Transverse colon (tissue), 4 donors: ENCODE results near the gene OSM. TPM values are rescaled to one million over a fixed set of nuclear protein-coding genes. Genes with fewer than 3 reads are reported as not detected.

Experiments
- DNase-seq: peaks from one replicate; pipeline ENCODE4 v3.0.0-alpha.2; 2019
- H3K27ac ChIP-seq, 4 donors: fragments of 200-600 bp; sonication (generic); 2 replicates each; pipeline ENCODE4 v1.5.1; 2016 to 2018; ENCODE audit warnings: inconsistent platforms in 4 of 4
- H3K27me3 ChIP-seq: fragments of 200-600 bp; sonication (generic); 2 replicates; pipeline ENCODE4 v1.5.1; 2017; ENCODE audit warnings: inconsistent platforms
- H3K36me3 ChIP-seq, 4 donors: fragments of 200-600 bp; sonication (generic); 2 replicates each; pipeline ENCODE4 v1.5.1; 2017 to 2019; ENCODE audit warnings: inconsistent platforms in 4 of 4
- H3K4me1 ChIP-seq, 4 donors: fragments of 200-600 bp; sonication (generic); 2 replicates each; pipeline ENCODE4 v1.5.1; 2017 to 2020; ENCODE audit warnings: inconsistent platforms in 4 of 4
- H3K4me3 ChIP-seq, 4 donors: fragments of 200-600 bp; sonication (generic); 1 replicate in 1 of 4; 2 replicates in 3 of 4; pipeline versions ENCODE4 v1.5.1 to v1.6.1; 2017 to 2019; ENCODE audit warnings: inconsistent platforms in 4 of 4
- H3K9me3 ChIP-seq, 2 donors: fragments of 200-600 bp; sonication (generic); 2 replicates each; pipeline ENCODE4 v1.5.1; 2017 to 2019; ENCODE audit warnings: inconsistent platforms in 2 of 2
- EP300 ChIP-seq: sonication (generic); formaldehyde crosslinking; IDR thresholded peaks from one replicate; pipeline ENCODE4 v1.6.1; 2017; ENCODE audit warnings: antibody characterized with exemption, low read depth
- POLR2A ChIP-seq: fragments of 450-650 bp; IDR thresholded peaks from one replicate; pipeline ENCODE4 v1.6.1; 2016; ENCODE audit warnings: antibody characterized with exemption, mild to moderate bottlenecking, moderate library complexity
- POLR2AphosphoS5 ChIP-seq, 3 donors: sonication (generic); formaldehyde crosslinking; IDR thresholded peaks; one replicate each; pipeline ENCODE4 v1.6.1; 2016; ENCODE audit warnings: antibody characterized with exemption in 3 of 3
- WGBS, 2 donors: methylation state at CpG; one replicate each; pipeline ENCODE4 v1.1.5; 2018; ENCODE audit warnings: low coverage in 1 of 2; 5-methylcytosine and 5-hydroxymethylcytosine counted together
- in situ Hi-C, 4 donors: fragments of 200-750 bp; cut with MboI; loops; one replicate each; pipeline versions ENCODE4 v1.15.0 to v1.15.1; 2017; ENCODE audit warnings: low sequenced_read_pairs in 3 of 4, low pct_ligation_motif_present in 1 of 4, low pct_unique_long_range_greater_than_20kb in 1 of 4
- intact Hi-C: fragments of 100-400 bp; cut with DNase I; formaldehyde crosslinking; loops from one replicate; pipeline ENCODE4 v1.15.1; 2023; ENCODE audit warnings: low total_unique reads
- total RNA-seq, 4 donors: library from RNA; depleted of rRNA; stranded (reverse); fragments of >200 nt; gene quantifications; one replicate each; pipeline ENCODE4 v1.1.0, GENCODE V29; 2016
- TF ChIP-seq, protein P1 (sequence below), 5 experiments: fragments of 200-600 bp in 3 of 5; fragments of 450-650 bp in 2 of 5; sonication (generic) in 3 of 5; IDR thresholded peaks; 1 replicate in 2 of 5; 2 replicates in 3 of 5; pipeline ENCODE4 v1.5.1; 2016 to 2017; ENCODE audit warnings: antibody characterized with exemption in 5 of 5, inconsistent platforms in 3 of 5, mild to moderate bottlenecking in 2 of 5, moderate library complexity in 1 of 5

OSM gene
- total RNA-seq, 4 donors from 2014 or later: not detected

DNA sequence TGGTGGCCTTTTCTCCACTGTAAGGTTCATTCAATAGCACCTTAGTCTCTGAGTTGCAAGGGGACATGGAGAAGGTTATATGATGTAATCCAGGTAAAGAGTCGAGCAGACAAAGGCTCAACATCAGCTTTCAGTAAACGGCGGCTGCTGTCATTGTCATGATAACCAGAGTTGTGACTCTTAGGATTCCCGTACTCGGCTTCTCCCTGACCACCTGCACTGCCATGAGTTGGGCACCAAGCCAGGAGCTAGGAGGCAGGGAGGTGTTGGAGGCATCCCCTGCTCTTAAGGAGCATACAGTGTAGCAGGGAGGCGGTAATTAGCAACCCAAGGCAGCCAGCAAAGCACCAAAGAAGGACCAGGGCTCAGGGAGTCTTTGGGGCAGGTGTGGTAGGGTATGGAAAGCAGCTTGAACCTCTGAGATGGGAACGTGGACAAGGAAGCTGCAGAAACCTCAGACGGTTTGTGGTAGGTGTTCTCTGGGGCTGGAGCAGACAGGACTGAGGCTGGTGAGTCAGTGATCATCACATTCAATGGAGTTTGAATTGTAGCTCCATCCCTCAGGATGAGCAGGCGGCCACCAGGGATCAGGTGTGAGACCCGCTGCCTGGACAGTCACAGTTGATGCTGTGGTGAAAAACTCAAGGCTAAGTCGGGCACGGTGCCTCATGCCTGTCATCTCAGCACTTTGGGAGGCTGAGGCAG lies 51.8 kb downstream of the OSM start:
- intact Hi-C loops (no loop called here), in situ Hi-C loops (no loop called here)
- Histone ChIP-seq H3K27ac (no peak overlapping the region), H3K4me1 (no peaks in the 10 kb centered on the region), H3K9me3 (no peaks in the 10 kb centered on the region), H3K27me3 (peaks cover 3% of the 10 kb centered on the region), H3K4me3 (no peak overlapping the region), H3K36me3 (no peaks in the 10 kb centered on the region)
- TF ChIP-seq EP300 (no peak), POLR2AphosphoS5 (IDR thresholded peaks at IDR 0.05) (no peak), POLR2A (no peak)
- TF ChIP-seq, protein P1, sequence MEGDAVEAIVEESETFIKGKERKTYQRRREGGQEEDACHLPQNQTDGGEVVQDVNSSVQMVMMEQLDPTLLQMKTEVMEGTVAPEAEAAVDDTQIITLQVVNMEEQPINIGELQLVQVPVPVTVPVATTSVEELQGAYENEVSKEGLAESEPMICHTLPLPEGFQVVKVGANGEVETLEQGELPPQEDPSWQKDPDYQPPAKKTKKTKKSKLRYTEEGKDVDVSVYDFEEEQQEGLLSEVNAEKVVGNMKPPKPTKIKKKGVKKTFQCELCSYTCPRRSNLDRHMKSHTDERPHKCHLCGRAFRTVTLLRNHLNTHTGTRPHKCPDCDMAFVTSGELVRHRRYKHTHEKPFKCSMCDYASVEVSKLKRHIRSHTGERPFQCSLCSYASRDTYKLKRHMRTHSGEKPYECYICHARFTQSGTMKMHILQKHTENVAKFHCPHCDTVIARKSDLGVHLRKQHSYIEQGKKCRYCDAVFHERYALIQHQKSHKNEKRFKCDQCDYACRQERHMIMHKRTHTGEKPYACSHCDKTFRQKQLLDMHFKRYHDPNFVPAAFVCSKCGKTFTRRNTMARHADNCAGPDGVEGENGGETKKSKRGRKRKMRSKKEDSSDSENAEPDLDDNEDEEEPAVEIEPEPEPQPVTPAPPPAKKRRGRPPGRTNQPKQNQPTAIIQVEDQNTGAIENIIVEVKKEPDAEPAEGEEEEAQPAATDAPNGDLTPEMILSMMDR (IDR thresholded peaks at IDR 0.05): no peak
- 61 to 80% methylated on average over 2 to 12 of the region's 12 CpGs for WGBS, 2 donors
- no peak for DNase-seq

DNA sequence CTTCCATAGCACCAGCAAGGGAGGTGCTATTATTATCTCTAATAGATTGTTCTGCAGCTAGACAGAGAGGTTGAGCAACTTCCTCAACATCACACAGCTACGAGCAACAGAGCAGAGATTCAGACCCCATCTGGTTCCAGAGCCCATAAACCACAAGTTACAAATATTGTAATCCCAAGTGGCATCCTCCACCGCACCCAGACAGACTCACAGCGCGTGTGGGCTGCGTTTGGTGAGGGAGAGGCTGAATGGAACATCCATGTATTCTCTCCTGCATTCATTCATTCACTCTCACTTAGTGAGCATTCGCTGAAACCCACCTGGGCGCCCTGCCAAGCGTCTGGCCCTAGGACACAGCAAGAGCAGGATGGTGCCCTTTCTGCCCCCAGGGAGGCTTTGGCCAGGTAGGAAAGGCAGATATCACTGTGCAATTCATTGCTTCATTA lies 53.6 kb downstream of the OSM start:
- Histone ChIP-seq H3K27ac (no peak overlapping the region), H3K4me3 (no peak overlapping the region), H3K36me3 (no peaks in the 10 kb centered on the region), H3K27me3 (peaks cover 3% of the 10 kb centered on the region), H3K9me3 (no peaks in the 10 kb centered on the region), H3K4me1 (peaks cover 0 to 10% (median 5%) of the 10 kb centered on the region in 4 donors)
- TF ChIP-seq, protein P1 (IDR thresholded peaks at IDR 0.05): no peak
- 78% methylated on average over 8 of the region's 8 CpGs; no CpG with 5 or more reads in 1 of the 2 donors for WGBS, 2 donors
- in situ Hi-C loops: no loop called here
- intact Hi-C loops: no loop called here
- DNase-seq: no peak

Other genes with a start within 250 kb of the OSM start
- gene HORMAD2, start 186.4 kb downstream of the OSM start, total RNA-seq: not detected
- gene LIF, start 20.1 kb downstream of the OSM start, total RNA-seq: 1 to 10 TPM; 4.0 to 5.2 (median 4.4) TPM
- 1 to 10 TPM in 2 of 4 donors, not detected in 2; 5.6 to 6.8 TPM for gene CASTOR1, start 22.7 kb upstream of the OSM start, total RNA-seq
- 10 to 100 TPM; 27.9 to 72.2 (median 45.7) TPM for gene TBC1D10A, start 60.1 kb upstream of the OSM start, total RNA-seq
- gene SF3A1, start 90.0 kb upstream of the OSM start, total RNA-seq: 100 to 1,000 TPM in 2 of 4 donors, 10 to 100 TPM in 2; 73.2 to 664 (median 99.3) TPM
- 1 to 10 TPM; 1.4 to 5.2 (median 3.3) TPM for gene CCDC157, start 90.2 kb upstream of the OSM start, total RNA-seq
- 10 to 100 TPM in 2 of 4 donors, 1 to 10 TPM in 2; 3.2 to 65.5 (median 9.8) TPM for gene RNF215, start 120.6 kb upstream of the OSM start, total RNA-seq
- 1 to 10 TPM in 3 of 4 donors, not detected in 1; 2.2 to 5.5 (median 4.5) TPM for gene SEC14L2, start 130.2 kb upstream of the OSM start, total RNA-seq
- gene MTFP1, start 158.9 kb upstream of the OSM start, total RNA-seq: 10 to 100 TPM in 3 of 4 donors, 1 to 10 TPM in 1; 2.0 to 48.6 (median 21.4) TPM
- not detected for gene SEC14L3, start 205.2 kb upstream of the OSM start, total RNA-seq
- gene SEC14L4, start 238.8 kb upstream of the OSM start, total RNA-seq: not detected